ENCODE data around the gene CCDC154.

DNA sequence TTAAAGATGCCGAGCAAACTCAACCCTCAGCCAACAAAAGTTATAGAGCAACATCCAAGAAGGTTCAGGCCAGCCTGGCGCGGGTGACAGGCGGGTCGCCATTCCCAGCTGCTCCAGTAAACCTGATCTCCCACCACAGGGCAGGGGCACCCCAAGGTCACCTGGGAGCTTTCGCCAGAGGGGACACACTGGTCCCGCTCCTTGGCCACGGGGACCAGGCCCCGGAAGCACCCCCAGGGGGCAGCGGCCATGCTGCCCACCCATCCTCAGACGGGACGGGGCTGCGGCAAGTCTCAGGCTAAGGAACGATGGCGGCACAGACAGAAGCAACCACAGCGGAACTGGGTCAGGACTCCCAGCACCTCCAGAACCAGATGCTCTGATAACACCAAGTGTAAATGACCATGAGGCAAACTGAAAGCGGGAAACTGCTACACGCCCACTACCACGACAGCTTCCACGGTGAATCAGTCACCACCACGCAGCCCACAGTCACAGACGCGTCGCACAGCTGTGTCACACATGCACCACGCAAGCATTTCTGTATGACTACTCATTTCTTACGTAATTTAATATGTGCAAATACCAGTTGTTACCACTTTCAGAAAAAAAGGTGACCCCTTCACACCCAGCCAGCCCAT lies 14.1 kb upstream of the CCDC154 start:
- TF ChIP-seq, protein P1, sequence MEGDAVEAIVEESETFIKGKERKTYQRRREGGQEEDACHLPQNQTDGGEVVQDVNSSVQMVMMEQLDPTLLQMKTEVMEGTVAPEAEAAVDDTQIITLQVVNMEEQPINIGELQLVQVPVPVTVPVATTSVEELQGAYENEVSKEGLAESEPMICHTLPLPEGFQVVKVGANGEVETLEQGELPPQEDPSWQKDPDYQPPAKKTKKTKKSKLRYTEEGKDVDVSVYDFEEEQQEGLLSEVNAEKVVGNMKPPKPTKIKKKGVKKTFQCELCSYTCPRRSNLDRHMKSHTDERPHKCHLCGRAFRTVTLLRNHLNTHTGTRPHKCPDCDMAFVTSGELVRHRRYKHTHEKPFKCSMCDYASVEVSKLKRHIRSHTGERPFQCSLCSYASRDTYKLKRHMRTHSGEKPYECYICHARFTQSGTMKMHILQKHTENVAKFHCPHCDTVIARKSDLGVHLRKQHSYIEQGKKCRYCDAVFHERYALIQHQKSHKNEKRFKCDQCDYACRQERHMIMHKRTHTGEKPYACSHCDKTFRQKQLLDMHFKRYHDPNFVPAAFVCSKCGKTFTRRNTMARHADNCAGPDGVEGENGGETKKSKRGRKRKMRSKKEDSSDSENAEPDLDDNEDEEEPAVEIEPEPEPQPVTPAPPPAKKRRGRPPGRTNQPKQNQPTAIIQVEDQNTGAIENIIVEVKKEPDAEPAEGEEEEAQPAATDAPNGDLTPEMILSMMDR (IDR thresholded peaks at IDR 0.05): no peak
- TF ChIP-seq POLR2AphosphoS5 (IDR thresholded peaks at IDR 0.05): no peak
- TF ChIP-seq POLR2A (IDR thresholded peaks at IDR 0.05): no peak
- TF ChIP-seq EP300 (IDR thresholded peaks at IDR 0.05): no peak
